Panc1 (cell line): ENCODE measurements around the gene PHLDB1. TPM values are rescaled to one million over a fixed set of nuclear protein-coding genes. Genes with fewer than 3 reads are reported as not detected.

ENCODE experiments used
- ATAC-seq: fragments of 200-7000 bp; cut with Tn5 transposase; 2 replicates; pipeline ENCODE4 v1.9.1; 2020; ENCODE audit warnings: mild to moderate bottlenecking, moderate library complexity
- BruUV-seq: library from RNA; stranded (reverse); fragments of 400-500 nt; replicated peaks from 2 replicates; lab custom pipeline; 2021; lab: Mats Ljungman, UMichigan
- CTCF ChIA-PET: fragments of 300-600 bp; sonication (Branson Sonifier 250); formaldehyde crosslinking; loops from one replicate; lab custom pipeline; 2022; ENCODE audit warnings: antibody characterized with exemption; lab: Charles Lee
- POLR2A ChIA-PET: fragments of 300-600 bp; sonication (Branson Sonifier 250); formaldehyde crosslinking; loops from one replicate; lab custom pipeline; 2022; ENCODE audit warnings: antibody characterized with exemption; lab: Charles Lee
- DNase-seq: peaks from one replicate; pipeline ENCODE4 v3.0.0-alpha.2; 2010; ENCODE audit warnings: low read depth, low spot score
- H3K27ac ChIP-seq: 2 replicates; pipeline ENCODE4 v1.5.1; 2011; ENCODE audit warnings: mild to moderate bottlenecking, low read length, inconsistent platforms
- H3K27me3 ChIP-seq: fragments of 200-500 bp; sonication (Bioruptor generic); 2 replicates; pipeline ENCODE4 v1.6.0; 2014; ENCODE audit warnings: low read length, inconsistent platforms; ENCODE audit not compliant: control insufficient read depth, insufficient read depth
- H3K36me3 ChIP-seq: fragments of 200-500 bp; sonication (Bioruptor generic); 2 replicates; pipeline ENCODE4 v1.5.1; 2014; ENCODE audit warnings: inconsistent platforms, mild to moderate bottlenecking, low read length, moderate library complexity; ENCODE audit not compliant: control insufficient read depth, insufficient read depth
- H3K4me1 ChIP-seq: 2 replicates; pipeline ENCODE4 v1.5.1; 2011; ENCODE audit warnings: inconsistent platforms, mild to moderate bottlenecking, low read length, moderate library complexity; ENCODE audit not compliant: control insufficient read depth, insufficient read depth
- H3K4me3 ChIP-seq, 2 experiments: 2 replicates each; pipeline ENCODE4 v1.5.1; 2011 to 2012; ENCODE audit warnings: low read depth in 2 of 2, low read length in 2 of 2, mild to moderate bottlenecking in 2 of 2, inconsistent platforms in 1 of 2, moderate library complexity in 1 of 2
- H3K9me3 ChIP-seq: fragments of 200-500 bp; sonication (Bioruptor generic); 2 replicates; pipeline ENCODE4 v1.5.1; 2014; ENCODE audit warnings: low read depth, mild to moderate bottlenecking, inconsistent platforms, low read length, moderate library complexity; ENCODE audit not compliant: control insufficient read depth, insufficient read depth
- POLR2AphosphoS5 ChIP-seq: IDR thresholded peaks from 2 replicates; pipeline ENCODE4 v1.6.1; 2012; ENCODE audit warnings: mild to moderate bottlenecking, low read depth, low read length, moderate library complexity
- SIN3A ChIP-seq: IDR thresholded peaks from 2 replicates; pipeline ENCODE4 v1.6.1; 2012; ENCODE audit warnings: low read depth, mild to moderate bottlenecking, low read length, moderate library complexity, borderline replicate concordance; ENCODE audit not compliant: insufficient read depth
- TCF7L2 ChIP-seq: IDR thresholded peaks from 2 replicates; pipeline ENCODE4 v1.6.1; 2011; ENCODE audit warnings: mild to moderate bottlenecking, low read depth, low read length, inconsistent platforms
- in situ Hi-C: cut with HindIII; loops from 2 replicates; pipeline ENCODE4 v1.10.0; 2016; ENCODE audit warnings: low sequenced_read_pairs, low pct_unique_long_range_greater_than_20kb
- intact Hi-C: fragments of 100-400 bp; cut with micrococcal nuclease; formaldehyde crosslinking; loops from one replicate; pipeline ENCODE4 v1.10.0; 2022; ENCODE audit not compliant: unreplicated experiment
- total RNA-seq: library from RNA; stranded (reverse); gene quantifications from one replicate; pipeline ENCODE4 v1.2.1, GENCODE V29; 2021; ENCODE audit not compliant: unreplicated experiment
- TF ChIP-seq, protein P1 (sequence below), 2 experiments: IDR thresholded peaks; 2 replicates each; pipeline ENCODE4 v1.6.1; 2011 to 2012; ENCODE audit warnings: low read depth in 2 of 2, control low read depth in 1 of 2, low read length in 1 of 2, mild to moderate bottlenecking in 1 of 2, moderate library complexity in 1 of 2; ENCODE audit not compliant: insufficient read depth in 1 of 2
- TF ChIP-seq, protein P2 (sequence below): fragments of 450-650 bp; IDR thresholded peaks from 2 replicates; pipeline ENCODE4 v1.5.1; 2017; ENCODE audit warnings: mild to moderate bottlenecking

Gene PHLDB1
- total RNA-seq, 1 experiment from 2014 or later, result 97.7 TPM

DNA sequence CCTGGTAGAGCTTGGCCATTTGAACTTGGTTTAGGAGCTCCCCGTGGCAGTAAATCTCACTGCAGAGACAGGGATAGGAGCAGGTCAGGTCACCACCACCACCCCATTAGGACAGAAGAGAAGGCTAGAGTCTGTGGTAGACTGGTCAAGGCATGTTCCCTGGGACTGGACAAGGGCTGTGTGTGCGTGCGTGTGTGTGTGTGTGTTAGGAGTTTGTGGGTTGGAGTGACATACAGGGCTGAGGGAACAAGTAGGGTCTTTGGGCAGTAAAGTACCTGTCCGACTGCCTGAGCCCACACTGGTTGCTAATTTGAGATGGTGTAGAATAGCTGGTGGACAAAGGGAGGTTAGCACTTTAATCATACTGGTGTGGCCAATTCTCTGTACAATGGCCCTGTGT is 56.0 kb downstream of the PHLDB1 start:
- no peaks in the 10 kb centered on the region for H3K27me3 ChIP-seq
- TF ChIP-seq POLR2AphosphoS5 (no peak), TCF7L2 (no peak)
- TF ChIP-seq, protein P1, sequence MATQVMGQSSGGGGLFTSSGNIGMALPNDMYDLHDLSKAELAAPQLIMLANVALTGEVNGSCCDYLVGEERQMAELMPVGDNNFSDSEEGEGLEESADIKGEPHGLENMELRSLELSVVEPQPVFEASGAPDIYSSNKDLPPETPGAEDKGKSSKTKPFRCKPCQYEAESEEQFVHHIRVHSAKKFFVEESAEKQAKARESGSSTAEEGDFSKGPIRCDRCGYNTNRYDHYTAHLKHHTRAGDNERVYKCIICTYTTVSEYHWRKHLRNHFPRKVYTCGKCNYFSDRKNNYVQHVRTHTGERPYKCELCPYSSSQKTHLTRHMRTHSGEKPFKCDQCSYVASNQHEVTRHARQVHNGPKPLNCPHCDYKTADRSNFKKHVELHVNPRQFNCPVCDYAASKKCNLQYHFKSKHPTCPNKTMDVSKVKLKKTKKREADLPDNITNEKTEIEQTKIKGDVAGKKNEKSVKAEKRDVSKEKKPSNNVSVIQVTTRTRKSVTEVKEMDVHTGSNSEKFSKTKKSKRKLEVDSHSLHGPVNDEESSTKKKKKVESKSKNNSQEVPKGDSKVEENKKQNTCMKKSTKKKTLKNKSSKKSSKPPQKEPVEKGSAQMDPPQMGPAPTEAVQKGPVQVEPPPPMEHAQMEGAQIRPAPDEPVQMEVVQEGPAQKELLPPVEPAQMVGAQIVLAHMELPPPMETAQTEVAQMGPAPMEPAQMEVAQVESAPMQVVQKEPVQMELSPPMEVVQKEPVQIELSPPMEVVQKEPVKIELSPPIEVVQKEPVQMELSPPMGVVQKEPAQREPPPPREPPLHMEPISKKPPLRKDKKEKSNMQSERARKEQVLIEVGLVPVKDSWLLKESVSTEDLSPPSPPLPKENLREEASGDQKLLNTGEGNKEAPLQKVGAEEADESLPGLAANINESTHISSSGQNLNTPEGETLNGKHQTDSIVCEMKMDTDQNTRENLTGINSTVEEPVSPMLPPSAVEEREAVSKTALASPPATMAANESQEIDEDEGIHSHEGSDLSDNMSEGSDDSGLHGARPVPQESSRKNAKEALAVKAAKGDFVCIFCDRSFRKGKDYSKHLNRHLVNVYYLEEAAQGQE (IDR thresholded peaks at IDR 0.05; ENCODE audit: insufficient read depth in 1 of 2, low read depth in 2 of 2, low read length in 1 of 2), result no peak
- CTCF ChIA-PET, result no interaction called here

DNA sequence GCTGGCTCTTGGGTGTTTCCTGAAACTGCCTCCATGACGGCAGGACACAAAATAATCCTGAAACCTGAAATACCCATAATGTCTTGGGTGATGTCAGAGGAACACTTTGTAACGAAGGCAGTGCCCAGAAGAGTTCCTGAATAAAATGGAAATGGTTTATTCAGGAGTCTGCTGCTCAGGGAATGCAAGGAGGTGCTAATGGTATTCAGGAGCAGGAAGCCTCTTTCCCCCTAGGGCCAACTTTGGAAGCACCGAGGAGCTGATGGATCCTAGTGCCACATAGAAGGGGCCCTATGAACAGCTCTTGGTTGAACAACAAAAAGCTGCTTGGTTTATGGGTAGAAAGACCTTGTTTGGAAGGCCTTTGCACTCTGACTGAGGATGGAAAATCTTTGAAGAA is 56.5 kb downstream of the PHLDB1 start:
- in situ Hi-C loops, result no loop called here
- Histone ChIP-seq H3K27me3 (no peaks in the 10 kb centered on the region; the same call in 1 of the 2 replicates), H3K9me3 (no peaks in the 10 kb centered on the region), H3K4me1 (peaks cover 9% of the 10 kb centered on the region), H3K36me3 (no peaks in the 10 kb centered on the region), H3K4me3 (no peak overlapping the region), H3K27ac (no peak overlapping the region)
- BruUV-seq, result no TSS peak
- TF ChIP-seq, protein P1 (IDR thresholded peaks at IDR 0.05; ENCODE audit: insufficient read depth in 1 of 2, low read depth in 2 of 2, low read length in 1 of 2), result no peak
- TF ChIP-seq POLR2AphosphoS5, result no peak
- TF ChIP-seq, protein P2, sequence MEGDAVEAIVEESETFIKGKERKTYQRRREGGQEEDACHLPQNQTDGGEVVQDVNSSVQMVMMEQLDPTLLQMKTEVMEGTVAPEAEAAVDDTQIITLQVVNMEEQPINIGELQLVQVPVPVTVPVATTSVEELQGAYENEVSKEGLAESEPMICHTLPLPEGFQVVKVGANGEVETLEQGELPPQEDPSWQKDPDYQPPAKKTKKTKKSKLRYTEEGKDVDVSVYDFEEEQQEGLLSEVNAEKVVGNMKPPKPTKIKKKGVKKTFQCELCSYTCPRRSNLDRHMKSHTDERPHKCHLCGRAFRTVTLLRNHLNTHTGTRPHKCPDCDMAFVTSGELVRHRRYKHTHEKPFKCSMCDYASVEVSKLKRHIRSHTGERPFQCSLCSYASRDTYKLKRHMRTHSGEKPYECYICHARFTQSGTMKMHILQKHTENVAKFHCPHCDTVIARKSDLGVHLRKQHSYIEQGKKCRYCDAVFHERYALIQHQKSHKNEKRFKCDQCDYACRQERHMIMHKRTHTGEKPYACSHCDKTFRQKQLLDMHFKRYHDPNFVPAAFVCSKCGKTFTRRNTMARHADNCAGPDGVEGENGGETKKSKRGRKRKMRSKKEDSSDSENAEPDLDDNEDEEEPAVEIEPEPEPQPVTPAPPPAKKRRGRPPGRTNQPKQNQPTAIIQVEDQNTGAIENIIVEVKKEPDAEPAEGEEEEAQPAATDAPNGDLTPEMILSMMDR, result no peak
- no peak for TF ChIP-seq TCF7L2
- TF ChIP-seq SIN3A, result no peak
- intact Hi-C loops, result no loop called here
- ATAC-seq, result no peak
- POLR2A ChIA-PET, result interaction anchor here (0.5 kb wide), 1 partner anchor 268 kb away, joined by 5 read pairs; no protein-coding TSS in a partner anchor
- CTCF ChIA-PET, result no interaction called here
- DNase-seq, result no peak

More for the DNA sequence above, 56.0 kb downstream of the PHLDB1 start:
- H3K4me1 ChIP-seq, result peaks cover 12% of the 10 kb centered on the region
- no peaks in the 10 kb centered on the region for H3K9me3 ChIP-seq
- DNase-seq, result no peak
- intact Hi-C loops, result no loop called here
- no peaks in the 10 kb centered on the region for H3K36me3 ChIP-seq
- H3K27ac ChIP-seq, result no peak overlapping the region
- POLR2A ChIA-PET, result no interaction called here
- ATAC-seq, result no peak
- no TSS peak for BruUV-seq
- H3K4me3 ChIP-seq, result no peak overlapping the region
- in situ Hi-C loops, result no loop called here
